ENCODE measurements around the gene STK11IP.

The STK11IP gene

GRCh38 chr2:219598308-219599078 lies 836 bp downstream of the STK11IP start:
- no peak for DNase-seq
- TF ChIP-seq, protein P1, sequence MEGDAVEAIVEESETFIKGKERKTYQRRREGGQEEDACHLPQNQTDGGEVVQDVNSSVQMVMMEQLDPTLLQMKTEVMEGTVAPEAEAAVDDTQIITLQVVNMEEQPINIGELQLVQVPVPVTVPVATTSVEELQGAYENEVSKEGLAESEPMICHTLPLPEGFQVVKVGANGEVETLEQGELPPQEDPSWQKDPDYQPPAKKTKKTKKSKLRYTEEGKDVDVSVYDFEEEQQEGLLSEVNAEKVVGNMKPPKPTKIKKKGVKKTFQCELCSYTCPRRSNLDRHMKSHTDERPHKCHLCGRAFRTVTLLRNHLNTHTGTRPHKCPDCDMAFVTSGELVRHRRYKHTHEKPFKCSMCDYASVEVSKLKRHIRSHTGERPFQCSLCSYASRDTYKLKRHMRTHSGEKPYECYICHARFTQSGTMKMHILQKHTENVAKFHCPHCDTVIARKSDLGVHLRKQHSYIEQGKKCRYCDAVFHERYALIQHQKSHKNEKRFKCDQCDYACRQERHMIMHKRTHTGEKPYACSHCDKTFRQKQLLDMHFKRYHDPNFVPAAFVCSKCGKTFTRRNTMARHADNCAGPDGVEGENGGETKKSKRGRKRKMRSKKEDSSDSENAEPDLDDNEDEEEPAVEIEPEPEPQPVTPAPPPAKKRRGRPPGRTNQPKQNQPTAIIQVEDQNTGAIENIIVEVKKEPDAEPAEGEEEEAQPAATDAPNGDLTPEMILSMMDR (IDR thresholded peaks at IDR 0.05; ENCODE audit: low read length) = no peak
- TF ChIP-seq EZH2phosphoT487 (IDR thresholded peaks at IDR 0.05; ENCODE audit: low read length) (no peak), EZH2 (optimal IDR thresholded peaks at IDR 0.05; ENCODE audit: low read depth, low read length) (no peak)
- H3K36me3 ChIP-seq (replicated peaks; ENCODE audit: insufficient read depth, low read length) = no peaks in the 10 kb centered on the region
- peak overlapping the region; percentile 71 for H2AFZ ChIP-seq (ENCODE audit: low read length)
- no peaks in the 10 kb centered on the region for H3K9me2 ChIP-seq (replicated peaks; ENCODE audit: insufficient read depth, low read length)
- H4K20me1 ChIP-seq (ENCODE audit: insufficient read depth, low read length) = no peaks in the 10 kb centered on the region
- H3K4me2 ChIP-seq (ENCODE audit: low read depth, low read length) = peak overlapping the region; percentile 47
- peak overlapping the region; percentile 63; the same call in 1 of the 2 replicates for H3K9ac ChIP-seq (ENCODE audit: low read length)
- H3K27me3 ChIP-seq (replicated peaks; ENCODE audit: insufficient read depth, low read length) = no peaks in the 10 kb centered on the region
- H3K79me2 ChIP-seq (ENCODE audit: low read length) = no peaks in the 10 kb centered on the region
- peaks cover 5% of the 10 kb centered on the region for H3K4me1 ChIP-seq (ENCODE audit: low read length)
- peak overlapping the region; percentile 62; the same call in 1 of the 2 replicates for H3K27ac ChIP-seq (ENCODE audit: low read length)
- H3K4me3 ChIP-seq (ENCODE audit: low read length) = peak overlapping the region; percentile 65
- peaks cover 7% of the 10 kb centered on the region; the same call in 1 of the 2 replicates for H3F3A ChIP-seq (ENCODE audit: insufficient read depth, low read length)
- no peaks in the 10 kb centered on the region for H3K9me3 ChIP-seq (replicated peaks; ENCODE audit: insufficient read depth, low read length)

- H3K27ac ChIP-seq (ENCODE audit: low read length) = no peak overlapping the region
- no peaks in the 10 kb centered on the region for H3K27me3 ChIP-seq (replicated peaks; ENCODE audit: insufficient read depth, low read length)
- no peaks in the 10 kb centered on the region for H3K9me3 ChIP-seq (replicated peaks; ENCODE audit: insufficient read depth, low read length)
- no peak overlapping the region for H3K9ac ChIP-seq (ENCODE audit: low read length)
- H3K4me2 ChIP-seq (ENCODE audit: low read depth, low read length) = no peak overlapping the region
- no peaks in the 10 kb centered on the region for H4K20me1 ChIP-seq (ENCODE audit: insufficient read depth, low read length)
- H2AFZ ChIP-seq (ENCODE audit: low read length) = no peak overlapping the region
- TF ChIP-seq, protein P1 (IDR thresholded peaks at IDR 0.05; ENCODE audit: low read length) = no peak
- TF ChIP-seq EZH2phosphoT487 (IDR thresholded peaks at IDR 0.05; ENCODE audit: low read length) (no peak), EZH2 (optimal IDR thresholded peaks at IDR 0.05; ENCODE audit: low read depth, low read length) (no peak)
- no peaks in the 10 kb centered on the region for H3F3A ChIP-seq (ENCODE audit: insufficient read depth, low read length)
- no peak overlapping the region for H3K4me3 ChIP-seq (ENCODE audit: low read length)
- no peak for DNase-seq
- H3K36me3 ChIP-seq (replicated peaks; ENCODE audit: insufficient read depth, low read length) = no peaks in the 10 kb centered on the region
- no peaks in the 10 kb centered on the region for H3K9me2 ChIP-seq (replicated peaks; ENCODE audit: insufficient read depth, low read length)
- no peaks in the 10 kb centered on the region for H3K79me2 ChIP-seq (ENCODE audit: low read length)
- no peaks in the 10 kb centered on the region for H3K4me1 ChIP-seq (ENCODE audit: low read length)
Measured at GRCh38 chr2:219603771-219604170, 6.1 kb downstream of the STK11IP start.

DNA sequence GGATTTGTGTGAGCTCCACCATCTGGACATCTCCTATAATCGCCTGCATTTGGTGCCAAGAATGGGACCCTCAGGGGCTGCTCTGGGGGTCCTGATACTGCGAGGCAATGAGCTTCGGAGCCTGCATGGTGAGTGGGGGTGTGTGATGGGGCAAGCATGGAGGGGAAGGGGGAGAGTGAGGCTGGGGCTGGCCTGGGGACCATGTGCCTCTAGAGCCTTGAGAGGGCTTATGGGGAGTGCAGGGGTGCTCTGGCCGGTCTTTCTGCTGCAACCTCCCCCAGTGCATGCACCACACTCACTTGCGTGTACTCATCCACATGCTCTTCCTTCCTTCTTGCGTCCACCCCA lies 7.9 kb downstream of the STK11IP start:
- Histone ChIP-seq H3K27me3 (replicated peaks; ENCODE audit: insufficient read depth, low read length) (no peaks in the 10 kb centered on the region), H3K9ac (ENCODE audit: low read length) (no peak overlapping the region), H2AFZ (ENCODE audit: low read length) (no peak overlapping the region), H3K9me2 (replicated peaks; ENCODE audit: insufficient read depth, low read length) (no peaks in the 10 kb centered on the region), H3K4me1 (ENCODE audit: low read length) (no peaks in the 10 kb centered on the region), H3K4me3 (ENCODE audit: low read length) (no peak overlapping the region), H3K4me2 (ENCODE audit: low read depth, low read length) (no peak overlapping the region), H3K27ac (ENCODE audit: low read length) (no peak overlapping the region), H4K20me1 (ENCODE audit: insufficient read depth, low read length) (no peaks in the 10 kb centered on the region), H3K79me2 (ENCODE audit: low read length) (no peaks in the 10 kb centered on the region), H3F3A (ENCODE audit: insufficient read depth, low read length) (no peaks in the 10 kb centered on the region), H3K36me3 (replicated peaks; ENCODE audit: insufficient read depth, low read length) (no peaks in the 10 kb centered on the region), H3K9me3 (replicated peaks; ENCODE audit: insufficient read depth, low read length) (no peaks in the 10 kb centered on the region)
- DNase-seq = no peak
- TF ChIP-seq, protein P1 (IDR thresholded peaks at IDR 0.05; ENCODE audit: low read length) = no peak
- TF ChIP-seq EZH2 (optimal IDR thresholded peaks at IDR 0.05; ENCODE audit: low read depth, low read length) = no peak
- TF ChIP-seq EZH2phosphoT487 (IDR thresholded peaks at IDR 0.05; ENCODE audit: low read length) = no peak
